Fibroblast of skin of left quadriceps (primary cell): Measurements from ENCODE around the gene SKI.
A peak's percentile ranks its signal among the peaks of the same experiment; 100 is the strongest.

ENCODE experiments used
- DNase-seq, 2 experiments: peaks; one replicate each; pipeline ENCODE4 v3.0.0-alpha.2; 2013; ENCODE audit warnings: low read depth in 2 of 2

SKI gene

GRCh38 chr1:2274929-2275475 is 46.9 kb downstream of the SKI start:
- no peak for DNase-seq

GRCh38 chr1:2275796-2276536 is 47.8 kb downstream of the SKI start:
- DNase-seq = no peak

GRCh38 chr1:2276803-2277580 is 48.9 kb downstream of the SKI start:
- peak in 1 of 2 experiments; percentile 41 for DNase-seq

GRCh38 chr1:2277741-2278488 is 49.8 kb downstream of the SKI start:
- DNase-seq = no peak

GRCh38 chr1:2278591-2279209 is 50.6 kb downstream of the SKI start:
- no peak for DNase-seq

- DNase-seq = peak; percentile 99
Observed at GRCh38 chr1:2279210-2279639, 51.1 kb downstream of the SKI start.

- no peak for DNase-seq
Observed at GRCh38 chr1:2279817-2280216, 51.7 kb downstream of the SKI start.

GRCh38 chr1:2282556-2283270 is 54.6 kb downstream of the SKI start:
- DNase-seq = no peak

- no peak for DNase-seq
Observed at GRCh38 chr1:2283371-2283990, 55.4 kb downstream of the SKI start.

- DNase-seq = no peak
Observed at GRCh38 chr1:2283991-2284895, 56.1 kb downstream of the SKI start.

GRCh38 chr1:2284932-2285331 is 56.8 kb downstream of the SKI start:
- DNase-seq = no peak

GRCh38 chr1:2286923-2287322 is 58.8 kb downstream of the SKI start:
- DNase-seq = no peak

GRCh38 chr1:2287649-2288048 is 59.5 kb downstream of the SKI start:
- DNase-seq = no peak

GRCh38 chr1:2288311-2288710 is 60.2 kb downstream of the SKI start:
- no peak for DNase-seq

- no peak for DNase-seq
Observed at GRCh38 chr1:2288816-2289536, 60.9 kb downstream of the SKI start.

GRCh38 chr1:2289607-2290006 is 61.5 kb downstream of the SKI start:
- no peak for DNase-seq

- no peak for DNase-seq
Observed at GRCh38 chr1:2290171-2290578, 62.1 kb downstream of the SKI start.

GRCh38 chr1:2290595-2291510 is 62.7 kb downstream of the SKI start:
- peak; percentile 94 for DNase-seq
